RWPE2 (cell line): Measurements from ENCODE around the gene CETN2.
"Not testable (repeated sequence)": the region's sequence is repeated elsewhere in the genome, so short reads cannot be mapped to it uniquely, and the experiment has no call there.

Experiments
- ATAC-seq: fragments of 200-7000 bp; cut with Tn5 transposase; 3 replicates; pipeline ENCODE4 v1.9.1; 2021; ENCODE audit warnings: low read depth
- DNase-seq: peaks from one replicate; pipeline ENCODE4 v3.0.0-alpha.2; 2020; ENCODE audit warnings: low spot score
- H3K27ac ChIP-seq: fragments of 450-650 bp; 2 replicates; pipeline ENCODE4 v1.5.1; 2017; ENCODE audit warnings: mild to moderate bottlenecking; ENCODE audit not compliant: poor library complexity, severe bottlenecking
- H3K27me3 ChIP-seq: fragments of 250-450 bp; sonication (Bioruptor Pico); 2 replicates; pipeline ENCODE4 v1.5.1; 2021; ENCODE audit warnings: mild to moderate bottlenecking, moderate library complexity; ENCODE audit not compliant: insufficient read depth, poor library complexity, severe bottlenecking
- H3K36me3 ChIP-seq: fragments of 250-450 bp; sonication (Bioruptor Pico); 2 replicates; pipeline ENCODE4 v1.5.1; 2020; ENCODE audit warnings: low read depth, mild to moderate bottlenecking, moderate library complexity
- H3K4me1 ChIP-seq: fragments of 250-450 bp; sonication (Bioruptor Pico); 2 replicates; pipeline ENCODE4 v1.5.1; 2021; ENCODE audit warnings: mild to moderate bottlenecking, moderate library complexity; ENCODE audit not compliant: insufficient read depth, poor library complexity, severe bottlenecking
- H3K4me3 ChIP-seq: fragments of 250-450 bp; sonication (Bioruptor Pico); 2 replicates; pipeline ENCODE4 v1.5.1; 2021; ENCODE audit warnings: mild to moderate bottlenecking, moderate library complexity; ENCODE audit not compliant: severe bottlenecking
- H3K9me3 ChIP-seq: fragments of 250-450 bp; sonication (Bioruptor Pico); 2 replicates; pipeline ENCODE4 v1.5.1; 2021; ENCODE audit warnings: mild to moderate bottlenecking, moderate library complexity; ENCODE audit not compliant: severe bottlenecking
- TF ChIP-seq, protein P1 (sequence below): fragments of 450-650 bp; IDR thresholded peaks from one replicate; pipeline ENCODE4 v1.5.1; 2017; ENCODE audit warnings: mild to moderate bottlenecking, moderate library complexity; ENCODE audit not compliant: poor library complexity, severe bottlenecking

The CETN2 gene

DNA sequence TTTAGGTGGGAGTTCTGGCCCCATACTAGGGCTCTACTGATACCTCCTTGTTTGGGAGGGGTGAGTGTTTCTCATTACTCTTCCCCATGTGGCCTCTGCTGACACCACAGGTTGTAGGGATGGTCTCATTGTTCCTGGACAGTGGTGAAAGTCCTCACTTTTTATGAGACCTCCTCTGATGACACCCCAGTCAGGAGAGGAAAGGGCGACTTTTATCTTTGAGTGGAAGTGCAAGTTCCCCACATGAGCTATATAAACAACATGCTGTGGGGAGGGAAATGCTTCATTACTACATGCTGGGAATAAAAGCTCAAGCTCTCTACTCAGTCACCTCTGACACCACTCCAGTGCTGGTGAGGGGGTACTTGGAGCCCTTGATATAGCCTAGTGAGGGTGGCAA lies 31.6 kb downstream of the CETN2 start:
- no peak for ATAC-seq
- no peaks in the 10 kb centered on the region for H3K4me1 ChIP-seq
- H3K27me3 ChIP-seq, result no peaks in the 10 kb centered on the region

DNA sequence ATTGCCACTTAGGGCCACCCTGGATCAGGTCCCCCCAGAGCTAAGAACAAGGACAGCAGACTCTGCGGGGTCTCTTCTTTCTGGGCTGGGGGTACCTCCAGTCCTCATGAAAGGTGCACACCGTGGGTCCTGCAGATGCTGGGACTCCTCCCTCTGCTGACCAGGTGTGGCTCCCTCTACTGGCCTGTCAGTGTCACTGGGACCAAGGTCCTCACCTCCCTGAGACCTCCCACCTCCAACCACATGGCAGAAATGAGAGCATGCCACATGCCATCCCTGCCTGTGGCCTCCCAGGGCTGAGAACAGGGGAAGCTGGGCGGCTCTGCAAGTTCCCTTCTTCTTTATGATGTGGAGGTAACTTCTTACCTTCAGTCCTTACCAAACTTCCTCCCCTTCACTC lies 43.5 kb downstream of the CETN2 start:
- not testable (repeated sequence) for H3K4me3 ChIP-seq, H3K27me3 ChIP-seq, DNase-seq, H3K4me1 ChIP-seq, H3K9me3 ChIP-seq, H3K36me3 ChIP-seq, H3K27ac ChIP-seq, ATAC-seq

More for the DNA sequence above, 31.6 kb downstream of the CETN2 start:
- Histone ChIP-seq H3K36me3 (no peaks in the 10 kb centered on the region), H3K27ac (no peak overlapping the region), H3K9me3 (no peaks in the 10 kb centered on the region), H3K4me3 (no peak overlapping the region)
- DNase-seq, result no peak
- TF ChIP-seq, protein P1, sequence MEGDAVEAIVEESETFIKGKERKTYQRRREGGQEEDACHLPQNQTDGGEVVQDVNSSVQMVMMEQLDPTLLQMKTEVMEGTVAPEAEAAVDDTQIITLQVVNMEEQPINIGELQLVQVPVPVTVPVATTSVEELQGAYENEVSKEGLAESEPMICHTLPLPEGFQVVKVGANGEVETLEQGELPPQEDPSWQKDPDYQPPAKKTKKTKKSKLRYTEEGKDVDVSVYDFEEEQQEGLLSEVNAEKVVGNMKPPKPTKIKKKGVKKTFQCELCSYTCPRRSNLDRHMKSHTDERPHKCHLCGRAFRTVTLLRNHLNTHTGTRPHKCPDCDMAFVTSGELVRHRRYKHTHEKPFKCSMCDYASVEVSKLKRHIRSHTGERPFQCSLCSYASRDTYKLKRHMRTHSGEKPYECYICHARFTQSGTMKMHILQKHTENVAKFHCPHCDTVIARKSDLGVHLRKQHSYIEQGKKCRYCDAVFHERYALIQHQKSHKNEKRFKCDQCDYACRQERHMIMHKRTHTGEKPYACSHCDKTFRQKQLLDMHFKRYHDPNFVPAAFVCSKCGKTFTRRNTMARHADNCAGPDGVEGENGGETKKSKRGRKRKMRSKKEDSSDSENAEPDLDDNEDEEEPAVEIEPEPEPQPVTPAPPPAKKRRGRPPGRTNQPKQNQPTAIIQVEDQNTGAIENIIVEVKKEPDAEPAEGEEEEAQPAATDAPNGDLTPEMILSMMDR, result no peak
